GM21526 (cell line): ENCODE measurements around the gene NDUFS2.
A peak's percentile ranks its signal among the peaks of the same experiment; 100 is the strongest.

Source experiments
- ATAC-seq: cut with Tn5 transposase; IDR thresholded peaks from one replicate; pipeline ENCODE4 v1.9.1; 2021; ENCODE audit warnings: moderate library complexity; ENCODE audit not compliant: unreplicated experiment, low FRiP score

The NDUFS2 gene

DNA sequence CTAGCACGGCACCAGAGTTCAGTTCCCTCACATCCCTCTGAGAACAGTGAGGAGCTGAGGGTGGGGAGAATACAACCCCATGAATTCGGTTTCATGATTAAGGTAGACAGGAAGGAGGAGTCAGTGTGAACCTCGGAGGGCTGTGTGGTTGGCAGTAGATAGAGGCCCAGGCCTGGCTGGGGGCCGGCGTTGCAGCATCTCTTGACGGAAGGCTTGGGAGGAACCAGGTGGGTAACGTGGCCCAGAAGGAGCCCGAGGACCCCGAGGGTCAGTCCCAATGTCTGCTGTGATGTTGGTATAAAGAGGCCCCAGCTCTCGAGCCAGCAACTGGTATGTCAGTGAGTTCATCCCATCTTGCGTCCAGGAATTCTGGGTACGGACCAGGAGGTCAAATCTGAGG is 30.5 kb upstream of the NDUFS2 start:
- ATAC-seq = no peak

DNA sequence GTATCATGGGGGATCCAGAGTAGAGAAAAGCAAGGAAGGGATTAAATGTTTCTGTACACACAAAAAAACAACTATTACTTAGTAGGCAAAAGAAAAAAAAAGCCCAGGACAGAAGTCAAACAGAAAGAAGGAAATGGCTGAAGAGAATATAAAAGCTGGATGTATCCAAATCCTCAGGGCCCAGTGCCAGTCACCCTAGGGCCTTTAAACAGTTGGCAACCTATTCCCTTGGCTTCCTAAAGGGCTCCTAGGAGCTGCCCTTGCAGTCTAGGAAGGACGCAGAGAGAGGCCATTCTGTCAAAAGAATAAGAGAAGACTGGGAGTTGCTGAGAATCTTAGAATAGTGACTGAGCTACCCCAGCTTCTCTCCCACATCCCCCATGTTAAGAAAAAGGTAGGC is 29.8 kb upstream of the NDUFS2 start:
- no peak for ATAC-seq

DNA sequence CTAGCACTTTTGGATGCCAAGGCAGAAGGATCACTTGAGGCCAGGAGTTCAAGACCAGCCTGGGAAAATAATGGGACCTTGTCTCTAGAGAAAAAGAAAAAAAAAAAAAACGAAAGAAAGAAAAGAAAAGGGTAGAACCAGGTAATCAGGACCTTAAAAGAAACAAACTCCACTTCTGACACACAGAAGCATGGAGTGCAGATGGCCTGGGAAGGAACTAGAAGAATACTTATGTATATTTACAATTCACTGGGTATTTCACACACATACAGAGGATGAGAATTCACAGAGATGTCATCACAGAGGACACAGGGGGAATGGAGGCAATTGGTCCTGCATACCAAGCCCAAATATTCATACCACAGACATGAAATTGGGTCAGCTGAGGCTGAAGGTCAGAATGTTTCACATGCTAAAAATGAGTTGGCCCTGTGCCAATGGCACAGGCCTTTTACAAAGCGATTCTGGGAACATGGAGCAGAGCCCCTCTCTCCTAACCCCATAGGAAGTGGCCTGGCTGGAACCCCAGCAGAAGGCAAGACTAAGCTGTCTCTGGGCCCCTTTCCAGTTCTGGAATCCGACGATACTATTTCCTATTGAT is 29.3 kb upstream of the NDUFS2 start:
- no peak for ATAC-seq

DNA sequence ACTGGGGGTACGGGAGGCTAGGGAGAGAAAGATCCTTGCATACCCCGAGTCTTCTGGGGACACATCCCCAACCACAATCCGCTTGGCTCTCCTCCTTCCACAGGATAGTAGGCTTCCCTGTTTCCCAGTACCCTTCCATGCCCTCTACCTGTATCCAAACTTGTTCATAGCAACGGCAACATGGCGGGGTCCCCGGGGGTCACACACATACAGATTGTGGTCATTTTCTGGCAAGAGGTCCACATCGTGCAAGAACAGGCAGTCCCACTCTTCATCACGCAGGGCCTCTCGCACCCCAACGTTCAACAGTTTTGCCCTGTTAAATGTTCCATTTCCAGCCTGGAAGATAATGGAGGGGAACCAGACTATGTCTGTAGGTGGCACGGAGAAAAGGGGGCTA is 28.5 kb upstream of the NDUFS2 start:
- no peak for ATAC-seq

DNA sequence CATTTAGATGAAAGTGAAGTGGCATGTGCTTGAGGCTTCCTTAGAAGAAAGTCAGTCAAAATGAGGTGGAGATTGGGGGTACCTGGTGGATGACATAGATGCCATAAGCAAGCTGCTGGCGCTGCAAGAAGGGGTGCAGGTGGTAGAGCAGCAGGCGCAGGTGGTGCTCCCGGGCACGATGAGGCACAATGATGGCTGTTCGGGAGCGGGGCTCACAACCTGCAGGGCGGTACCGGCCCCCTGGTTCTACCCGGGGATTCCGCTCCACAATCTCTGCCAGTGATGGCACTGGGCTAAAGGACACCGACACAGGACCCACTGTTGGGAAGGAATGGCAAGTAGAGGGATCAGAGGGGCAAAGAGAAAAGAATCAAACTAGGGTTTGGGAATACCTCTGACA is 27.3 kb upstream of the NDUFS2 start:
- no peak for ATAC-seq

DNA sequence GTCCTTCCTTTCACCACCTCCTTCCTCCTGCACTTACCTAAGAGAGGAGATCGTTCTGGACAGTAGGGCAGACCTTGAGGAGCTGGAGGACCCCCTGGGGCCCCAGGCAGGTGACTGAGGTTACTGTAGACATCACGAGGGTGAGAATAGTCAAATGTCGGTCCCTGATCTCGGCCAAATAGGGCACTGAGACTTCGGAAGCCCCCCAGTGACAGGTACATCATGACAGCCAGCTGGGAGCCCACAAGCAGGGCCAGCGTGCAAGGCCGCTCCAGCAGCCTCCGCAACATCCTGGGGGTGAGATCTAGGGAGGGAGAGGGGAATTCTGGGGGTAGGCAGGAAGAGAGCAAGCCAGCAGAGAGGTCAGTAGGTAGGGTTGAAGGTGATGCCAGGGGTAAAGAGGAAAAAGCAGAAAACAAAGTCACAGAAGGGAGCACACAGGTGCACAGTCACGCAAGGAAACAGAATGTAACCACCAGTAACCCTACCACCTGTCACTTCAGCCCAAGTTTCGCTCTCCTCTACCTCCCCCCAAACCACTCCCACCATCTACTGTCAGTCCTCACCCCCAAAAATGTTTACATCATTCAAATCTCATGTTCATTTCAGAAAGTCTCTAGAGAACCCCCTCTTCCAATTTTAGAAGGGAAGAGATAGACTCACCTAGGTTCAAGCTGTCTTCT is 26.3 kb upstream of the NDUFS2 start:
- ATAC-seq = no peak

DNA sequence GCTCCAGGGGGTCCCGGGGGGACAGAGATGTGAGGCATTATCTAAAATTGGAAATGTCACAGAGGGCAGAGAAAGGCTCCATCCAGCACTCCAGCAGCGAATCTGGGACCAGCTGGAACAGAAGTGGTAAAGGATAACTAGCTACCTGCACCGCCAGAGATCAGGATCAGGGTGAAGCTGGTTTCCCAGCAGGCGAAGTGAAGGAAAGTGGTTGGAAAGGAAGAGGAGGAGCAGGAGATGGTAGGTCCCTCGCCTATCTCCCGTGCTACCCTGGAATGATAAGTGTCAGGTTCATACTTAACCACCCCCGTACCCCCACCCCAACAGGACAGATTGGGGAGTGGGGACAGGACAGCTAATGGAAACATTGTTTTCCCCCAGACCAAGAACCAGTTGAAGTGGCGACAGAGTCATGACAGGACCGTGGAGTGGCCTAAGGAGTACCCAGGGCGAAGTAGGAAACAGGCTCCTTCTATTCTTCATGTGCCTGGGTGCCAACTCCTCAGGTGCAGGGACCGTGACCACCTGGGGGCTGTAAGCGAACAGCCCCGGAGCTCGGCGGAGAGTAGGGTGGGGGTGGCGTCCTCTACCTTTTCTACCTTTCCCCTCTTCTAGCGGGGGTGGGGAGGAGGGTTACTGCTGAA is 25.6 kb upstream of the NDUFS2 start:
- no peak for ATAC-seq

DNA sequence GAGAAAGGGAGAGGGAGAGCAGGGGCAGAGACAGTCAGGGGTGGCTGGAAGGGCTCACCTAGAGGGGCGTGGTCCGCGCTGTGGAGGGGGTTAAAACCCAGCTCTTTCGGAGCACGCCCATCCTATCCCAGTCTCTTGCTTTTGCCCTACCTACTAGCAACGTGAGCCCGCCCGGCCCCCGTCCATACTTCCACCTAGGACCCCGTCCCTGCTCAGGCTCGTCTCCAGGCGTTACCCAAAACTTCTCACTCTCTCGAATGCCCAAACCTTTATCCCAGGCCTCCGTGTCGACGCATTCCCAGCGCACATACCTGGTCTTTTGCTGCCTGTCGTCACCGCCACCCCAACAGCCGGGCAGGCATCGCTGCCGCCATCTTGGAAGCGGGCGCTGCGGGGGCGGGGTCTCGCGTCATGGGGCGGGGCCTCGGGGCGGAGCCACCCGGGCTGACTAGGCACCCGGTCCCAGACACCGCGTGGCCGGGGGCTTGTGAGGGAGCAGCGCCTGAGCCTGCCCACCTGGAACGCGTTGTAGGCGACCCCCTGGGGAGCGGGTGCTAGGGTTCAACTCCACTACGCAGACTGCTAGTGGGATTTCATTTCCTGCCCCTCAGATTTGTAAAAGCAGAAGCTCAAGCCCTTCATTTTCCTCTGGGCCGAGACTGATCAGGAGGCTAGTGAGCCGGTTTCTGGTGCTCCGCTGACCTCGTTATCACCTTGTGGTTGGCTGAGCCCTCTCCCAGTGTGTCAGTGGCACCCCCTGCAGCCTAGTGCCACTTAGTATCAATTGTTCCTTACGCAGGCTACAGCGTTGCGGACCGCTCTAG is 24.8 kb upstream of the NDUFS2 start, which contains the start of gene B4GALT3:
Gene B4GALT3, minus strand, starts transcription at position 396 of the 824 bp plus-strand sequence. CDS start 1,447 bp downstream, outside the sequence.
- ATAC-seq = peak; percentile 61

DNA sequence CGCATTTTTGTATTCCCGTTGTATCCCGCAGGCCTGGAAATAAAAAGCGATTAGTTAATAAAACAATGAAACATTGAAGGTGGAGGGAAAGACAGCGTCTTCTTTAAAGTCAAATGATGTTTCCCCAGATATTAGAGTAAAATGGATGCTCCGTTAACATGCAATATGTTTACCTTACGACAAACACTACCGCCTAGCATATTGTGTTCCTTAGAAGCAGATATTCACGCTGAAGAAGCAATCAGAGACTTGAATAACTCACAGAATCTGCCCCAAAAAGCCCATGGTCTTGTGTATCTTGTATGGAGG is 24.3 kb upstream of the NDUFS2 start:
- ATAC-seq = no peak

DNA sequence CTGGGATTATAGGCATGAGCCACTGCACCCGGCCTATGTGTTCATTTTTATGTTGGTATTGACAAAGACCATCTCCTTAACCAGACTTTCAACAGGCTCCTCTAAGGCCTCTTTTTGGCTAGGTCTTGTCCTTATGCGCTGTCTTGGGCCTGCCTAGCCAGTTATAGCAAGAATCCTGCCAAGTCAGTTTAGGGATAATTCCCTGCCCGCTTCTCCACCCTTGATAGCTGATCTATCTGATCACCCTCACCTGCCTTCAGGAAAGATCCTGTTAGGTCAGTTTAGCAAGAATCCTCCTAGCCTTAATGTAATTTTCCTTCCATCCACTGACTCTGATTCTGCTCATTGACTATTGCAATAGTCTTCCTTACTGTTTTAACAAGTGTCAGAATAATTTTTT is 22.5 kb upstream of the NDUFS2 start:
- ATAC-seq = no peak

DNA sequence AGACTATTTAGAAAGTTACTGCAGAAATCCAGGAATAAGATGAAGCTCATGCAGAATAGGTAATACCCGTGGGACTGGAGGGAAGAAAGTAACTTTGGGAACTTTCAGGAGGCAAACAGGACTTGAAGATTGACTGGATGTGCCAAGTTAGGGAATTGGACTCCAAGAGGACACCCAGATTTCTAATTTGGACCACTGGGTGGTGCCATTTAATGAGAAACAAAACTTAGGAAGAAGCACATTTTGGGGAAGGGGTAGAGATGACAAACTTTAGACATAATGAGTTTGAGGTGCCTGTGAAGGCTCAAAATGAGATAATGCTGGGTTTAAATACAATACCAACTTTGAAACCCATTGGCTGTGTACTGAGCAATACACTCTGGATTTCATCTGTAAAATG is 21.5 kb upstream of the NDUFS2 start:
- ATAC-seq = no peak

DNA sequence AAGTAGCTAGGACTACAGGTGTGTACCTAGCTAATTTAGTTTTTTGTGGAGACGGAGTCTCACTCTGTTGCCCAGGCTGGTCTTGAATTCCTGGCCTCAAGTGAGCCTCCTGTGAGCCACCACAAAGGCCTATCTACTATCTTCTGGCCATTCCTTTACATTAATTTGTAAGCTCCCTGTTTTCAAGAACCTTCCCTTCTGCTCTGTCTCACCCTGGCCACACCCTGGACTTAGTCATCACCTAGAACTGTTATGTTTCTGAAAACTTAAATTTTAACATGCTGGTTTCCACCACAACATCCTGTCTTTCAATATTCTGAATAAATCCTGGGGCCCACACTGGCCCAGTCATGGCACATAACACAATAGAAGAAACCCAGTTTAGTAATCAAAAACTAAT is 20.0 kb upstream of the NDUFS2 start:
- ATAC-seq = peak; percentile 41

DNA sequence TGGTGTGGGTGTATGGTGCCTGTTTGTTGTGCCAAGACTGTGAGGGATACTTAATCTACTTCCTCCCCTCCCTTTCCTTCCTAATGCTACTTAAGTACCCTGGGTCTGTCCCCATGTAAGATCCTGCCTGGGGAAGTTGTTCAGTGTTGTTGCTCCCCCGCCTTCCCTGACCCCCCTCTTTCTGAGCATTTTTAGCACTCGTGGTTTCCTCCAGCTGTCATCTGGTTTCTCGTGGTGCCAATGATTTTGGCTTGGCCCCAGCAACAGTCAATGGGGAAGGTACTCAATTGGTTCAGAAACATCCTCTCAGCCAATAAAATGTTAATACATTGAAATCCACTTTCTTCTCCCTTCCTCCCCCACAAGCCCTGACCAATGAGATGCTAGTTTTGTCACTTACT is 16.9 kb upstream of the NDUFS2 start:
- ATAC-seq = peak; percentile 56

DNA sequence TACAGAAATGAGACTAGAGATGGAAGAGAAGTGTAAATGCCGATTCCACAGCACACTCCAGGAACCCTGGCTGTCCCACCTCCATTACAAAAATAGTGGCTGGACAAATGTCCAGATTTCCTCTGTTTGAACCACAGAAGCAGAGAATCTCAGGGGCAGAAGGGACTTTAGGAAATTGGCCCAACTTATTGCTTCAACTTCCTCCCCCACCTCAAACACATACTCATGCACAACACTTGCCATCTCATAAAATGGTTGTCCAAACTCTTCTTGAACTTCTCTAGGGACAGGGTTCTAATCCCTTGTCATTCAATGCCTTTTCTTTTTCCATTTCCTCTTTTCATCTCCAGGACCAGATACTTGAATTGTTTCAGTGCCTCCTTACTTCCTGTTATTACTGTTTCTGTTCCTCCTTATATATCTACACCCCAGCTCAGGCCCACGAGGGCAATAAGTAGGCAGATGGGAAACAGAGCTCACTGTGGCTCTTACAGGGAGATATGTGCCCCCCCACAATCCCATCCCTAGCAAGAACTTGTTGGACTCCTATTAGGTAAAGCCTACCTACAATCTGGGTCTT is 16.3 kb upstream of the NDUFS2 start:
- ATAC-seq = peak; percentile 33

DNA sequence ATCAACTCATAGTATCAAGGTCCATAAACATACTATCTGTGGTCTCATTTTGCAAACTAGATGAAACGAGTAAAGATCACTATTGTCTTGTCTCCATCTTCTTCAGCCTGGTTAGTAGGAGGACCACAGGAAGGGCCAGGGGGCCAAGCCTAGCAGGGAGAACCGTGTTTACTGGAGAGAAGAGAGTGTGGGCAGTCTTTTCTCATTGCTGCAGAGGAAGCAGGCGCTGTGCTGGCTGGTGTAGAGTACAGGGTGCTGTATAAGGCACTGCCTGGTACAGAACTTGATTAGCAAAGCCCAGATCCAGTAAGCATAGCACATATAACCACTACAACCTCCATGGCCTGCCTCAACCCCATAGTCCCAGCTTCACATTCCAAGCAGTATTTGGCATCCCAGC is 14.9 kb upstream of the NDUFS2 start:
- ATAC-seq = no peak

DNA sequence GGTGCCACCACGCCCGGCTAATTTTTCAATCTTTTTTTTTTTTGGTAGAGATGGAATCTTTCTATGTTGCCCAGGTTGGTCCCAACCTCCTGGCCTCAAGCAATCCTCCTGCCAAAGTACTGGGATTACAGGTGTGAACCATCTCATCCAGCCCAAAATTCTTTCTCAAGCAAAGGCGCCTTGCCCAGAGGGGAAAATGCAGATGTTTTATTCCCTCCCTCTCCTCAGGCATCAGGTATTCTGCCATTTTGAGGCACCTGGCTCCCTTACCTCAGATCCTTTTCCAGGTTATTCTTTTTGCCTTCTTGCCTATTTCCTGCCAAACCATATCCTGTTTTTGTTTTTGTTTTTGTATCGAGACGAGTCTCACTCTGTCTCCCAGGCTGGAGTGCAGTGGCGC is 13.8 kb upstream of the NDUFS2 start:
- no peak for ATAC-seq

DNA sequence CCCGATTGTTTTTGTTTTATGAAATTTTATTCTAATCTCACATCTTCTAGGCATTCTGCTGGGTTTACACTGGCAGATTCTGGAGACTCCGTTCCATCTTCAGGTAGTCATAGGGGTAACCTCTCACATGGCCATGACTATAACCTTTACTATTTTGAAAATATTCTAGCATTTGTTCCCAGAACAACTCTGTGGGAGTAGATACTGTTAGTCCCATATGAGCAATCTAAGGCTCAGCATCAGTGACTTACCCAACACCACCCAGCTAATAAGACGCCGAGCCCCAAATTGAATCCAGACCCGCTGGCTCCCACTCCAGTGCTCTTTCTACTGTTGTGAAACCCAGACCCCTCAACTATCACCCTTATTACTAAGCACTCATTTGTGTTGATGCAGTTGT is 13.1 kb upstream of the NDUFS2 start:
- ATAC-seq = no peak

DNA sequence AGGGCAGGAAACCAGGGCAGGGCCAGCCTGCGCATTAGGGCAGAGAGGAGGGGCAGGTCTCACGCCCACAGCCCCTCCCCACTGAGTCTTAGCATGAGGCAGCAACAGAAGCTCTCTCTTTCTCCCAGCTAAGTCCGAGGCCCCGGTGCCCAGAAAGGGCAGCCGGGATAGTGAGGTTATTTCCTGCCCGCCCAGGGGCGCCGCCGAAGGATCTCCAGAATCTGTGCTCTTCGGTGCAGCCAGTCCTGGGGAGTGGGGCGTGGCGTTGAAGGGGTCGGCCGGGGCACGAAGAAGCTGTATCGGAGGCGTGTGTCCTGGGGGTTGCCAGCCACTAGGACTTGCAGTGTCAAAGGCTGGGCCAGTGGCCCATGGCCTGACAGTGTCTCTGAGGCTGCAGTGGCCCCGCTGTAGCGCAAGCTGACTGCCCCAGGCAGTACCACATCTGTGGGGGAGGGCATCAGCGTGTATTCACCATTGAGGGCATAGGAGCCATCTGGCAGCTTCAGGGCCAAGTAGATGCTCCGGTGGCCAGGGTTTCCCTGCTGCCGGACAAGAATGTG is 11.1 kb upstream of the NDUFS2 start:
- ATAC-seq = no peak

DNA sequence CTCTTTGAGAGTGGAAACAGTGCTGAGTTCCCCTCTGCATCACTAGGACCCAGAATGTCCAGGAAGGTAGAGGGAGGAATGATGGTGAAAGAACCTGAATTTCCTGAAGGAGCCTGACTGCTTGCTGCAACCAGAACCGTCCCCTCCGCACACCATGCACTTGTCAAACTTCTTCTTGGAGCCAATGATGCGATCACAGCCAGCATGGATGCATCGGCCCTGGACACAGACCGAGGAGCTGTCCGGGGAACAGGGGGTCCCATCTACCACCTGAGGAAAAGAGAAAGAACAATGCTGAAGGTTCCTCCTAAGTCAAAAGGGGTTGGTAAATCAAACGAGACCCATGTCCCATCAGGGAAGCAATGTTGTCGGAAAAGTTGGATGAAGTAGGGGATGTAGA is 10.2 kb upstream of the NDUFS2 start:
- no peak for ATAC-seq
